Lower lobe of right lung (tissue), 2 donors: ENCODE data around the gene ZNF532. TPM values are rescaled to one million over a fixed set of nuclear protein-coding genes. Genes with fewer than 3 reads are reported as not detected.

Experiments used
- ATAC-seq, 2 donors: fragments of 200-7000 bp; cut with Tn5 transposase; one replicate each; pipeline ENCODE4 v1.9.1; 2020 to 2022; ENCODE audit warnings: mild to moderate bottlenecking in 2 of 2, moderate library complexity in 2 of 2
- DNase-seq: peaks from one replicate; pipeline ENCODE4 v3.0.0-alpha.2; 2020
- H3K27ac ChIP-seq: fragments of 200-600 bp; one replicate; pipeline ENCODE4 v1.8.0; 2022
- H3K27me3 ChIP-seq: fragments of 200-600 bp; one replicate; pipeline ENCODE4 v1.8.0; 2022; ENCODE audit warnings: low read depth
- H3K36me3 ChIP-seq: fragments of 200-600 bp; one replicate; pipeline ENCODE4 v1.8.0; 2022; ENCODE audit warnings: mild to moderate bottlenecking
- H3K4me1 ChIP-seq: fragments of 200-600 bp; one replicate; pipeline ENCODE4 v1.8.0; 2022
- H3K4me3 ChIP-seq: fragments of 200-600 bp; one replicate; pipeline ENCODE4 v1.8.0; 2022; ENCODE audit warnings: mild to moderate bottlenecking
- H3K9me3 ChIP-seq: fragments of 200-600 bp; one replicate; pipeline ENCODE4 v1.8.0; 2022
- CTCF ChIP-seq: fragments of 200-600 bp; IDR thresholded peaks from one replicate; pipeline ENCODE4 v1.8.0; 2022; ENCODE audit warnings: antibody characterized with exemption, mild to moderate bottlenecking
- intact Hi-C: fragments of 100-400 bp; cut with DNase I; formaldehyde crosslinking; loops from one replicate; pipeline ENCODE4 v1.11.0; 2022
- total RNA-seq: library from RNA; stranded (reverse); fragmentation: NEBNext Ultra II Directional; extraction: Animal tissue kit (Norgen Biotek cat#: 25700); gene quantifications from one replicate; pipeline ENCODE4 v1.2.1, GENCODE V29; 2021
- donor health status: DM: no; HTN: yes; CAD: no; lungs with severe emphysema.

The ZNF532 gene
- total RNA-seq, 1 donor from 2014 or later, result 54.0 TPM

- peaks cover 41% of the 10 kb centered on the region for H3K4me1 ChIP-seq
- no peaks in the 10 kb centered on the region for H3K9me3 ChIP-seq
- intact Hi-C loops, result no loop called here
- no peaks in the 10 kb centered on the region for H3K36me3 ChIP-seq
- no peak for TF ChIP-seq CTCF
- H3K4me3 ChIP-seq, result peak overlapping the region; percentile 17
- ATAC-seq (no peak), DNase-seq (no peak)
- no peaks in the 10 kb centered on the region for H3K27me3 ChIP-seq
- H3K27ac ChIP-seq, result no peak overlapping the region
Observed at GRCh38 chr18:58892488-58892887, 27.8 kb downstream of the ZNF532 start.

GRCh38 chr18:58893388-58894099, 28.9 kb downstream of the ZNF532 start:
- no peak for DNase-seq
- H3K36me3 ChIP-seq, result no peaks in the 10 kb centered on the region
- H3K27me3 ChIP-seq, result no peaks in the 10 kb centered on the region
- H3K27ac ChIP-seq, result no peak overlapping the region
- no peak overlapping the region for H3K4me3 ChIP-seq
- intact Hi-C loops, result no loop called here
- peaks cover 31% of the 10 kb centered on the region for H3K4me1 ChIP-seq
- no peaks in the 10 kb centered on the region for H3K9me3 ChIP-seq
- no peak for ATAC-seq
- TF ChIP-seq CTCF, result no peak

- H3K4me1 ChIP-seq, result peaks cover 31% of the 10 kb centered on the region
- no peaks in the 10 kb centered on the region for H3K36me3 ChIP-seq
- H3K27me3 ChIP-seq, result no peaks in the 10 kb centered on the region
- ATAC-seq (no peak), DNase-seq (no peak)
- H3K9me3 ChIP-seq, result no peaks in the 10 kb centered on the region
- no peak overlapping the region for H3K27ac ChIP-seq
- intact Hi-C loops, result no loop called here
- no peak overlapping the region for H3K4me3 ChIP-seq
- TF ChIP-seq CTCF, result no peak
Observed at GRCh38 chr18:58894930-58895329, 30.3 kb downstream of the ZNF532 start.

DNA sequence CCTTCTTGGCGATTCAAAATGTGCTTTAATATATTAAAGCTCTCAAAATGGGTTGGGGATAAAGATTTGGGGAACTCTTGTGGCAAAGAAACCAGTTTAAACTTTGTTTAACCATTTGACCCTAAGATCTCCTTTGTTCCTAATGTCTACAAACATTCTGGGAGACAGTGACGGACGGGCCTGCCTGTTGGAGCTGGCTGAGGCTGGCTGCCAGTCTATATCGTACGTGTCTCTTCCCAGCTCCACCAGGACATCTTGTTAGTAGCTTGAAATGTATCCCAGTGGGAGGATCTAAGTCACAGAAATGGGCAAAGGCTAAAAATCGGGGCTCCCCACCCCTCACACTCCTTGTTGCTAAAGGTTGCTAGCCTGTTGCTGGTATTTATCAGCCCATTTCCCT, 30.7 kb downstream of the ZNF532 start:
- Histone ChIP-seq H3K27ac (no peak overlapping the region), H3K4me1 (peaks cover 33% of the 10 kb centered on the region), H3K4me3 (no peak overlapping the region), H3K36me3 (no peaks in the 10 kb centered on the region), H3K9me3 (no peaks in the 10 kb centered on the region), H3K27me3 (no peaks in the 10 kb centered on the region)
- no peak for TF ChIP-seq CTCF
- ATAC-seq, result no peak
- no peak for DNase-seq
- intact Hi-C loops, result no loop called here

- no peak for DNase-seq
- no peaks in the 10 kb centered on the region for H3K36me3 ChIP-seq
- no peak for TF ChIP-seq CTCF
- ATAC-seq, result no peak
- H3K27ac ChIP-seq, result no peak overlapping the region
- intact Hi-C loops, result no loop called here
- no peaks in the 10 kb centered on the region for H3K27me3 ChIP-seq
- no peak overlapping the region for H3K4me3 ChIP-seq
- peaks cover 35% of the 10 kb centered on the region for H3K4me1 ChIP-seq
- H3K9me3 ChIP-seq, result no peaks in the 10 kb centered on the region
Observed at GRCh38 chr18:58896268-58896667, 31.6 kb downstream of the ZNF532 start.
